T-helper 22 cell (primary cell): Measurements from ENCODE around the gene DCANP1.

ENCODE experiments used
- DNase-seq: peaks from one replicate; pipeline ENCODE4 v3.0.0-alpha.2; 2020; ENCODE audit warnings: low read depth

DCANP1 gene

GRCh38 chr5:135456238-135457099 lies 9.3 kb upstream of the DCANP1 start:
- DNase-seq, result no peak

GRCh38 chr5:135455876-135456237 lies 8.7 kb upstream of the DCANP1 start:
- no peak for DNase-seq

- DNase-seq, result no peak
Measured at GRCh38 chr5:135454946-135455345, 7.8 kb upstream of the DCANP1 start.

GRCh38 chr5:135453613-135454012 lies 6.5 kb upstream of the DCANP1 start:
- no peak for DNase-seq

- no peak for DNase-seq
Measured at GRCh38 chr5:135452321-135453030, 5.3 kb upstream of the DCANP1 start, which contains the start of gene TIFAB. TSS of gene TIFAB (minus strand) at chr5:135452351. CDS start at chr5:135449939, 2,412 bp downstream.

GRCh38 chr5:135451581-135452320 lies 4.6 kb upstream of the DCANP1 start:
- DNase-seq, result no peak

- no peak for DNase-seq
Measured at GRCh38 chr5:135450952-135451351, 3.8 kb upstream of the DCANP1 start.

- no peak for DNase-seq
Measured at GRCh38 chr5:135450336-135450735, 3.2 kb upstream of the DCANP1 start.

- no peak for DNase-seq
Measured at GRCh38 chr5:135449644-135450043, 2.5 kb upstream of the DCANP1 start.

GRCh38 chr5:135448791-135449507 lies 1.8 kb upstream of the DCANP1 start:
- DNase-seq, result no peak

GRCh38 chr5:135448071-135448739 lies 1.1 kb upstream of the DCANP1 start:
- DNase-seq, result no peak

- DNase-seq, result no peak
Measured at GRCh38 chr5:135446615-135447014, 533 bp downstream of the DCANP1 start.

GRCh38 chr5:135446206-135446605 lies 942 bp downstream of the DCANP1 start:
- no peak for DNase-seq

- DNase-seq, result no peak
Measured at GRCh38 chr5:135445306-135445985, 1.7 kb downstream of the DCANP1 start.

GRCh38 chr5:135444881-135445280 lies 2.3 kb downstream of the DCANP1 start:
- no peak for DNase-seq

- no peak for DNase-seq
Measured at GRCh38 chr5:135444360-135444759, 2.8 kb downstream of the DCANP1 start.

- DNase-seq, result no peak
Measured at GRCh38 chr5:135443161-135443960, 3.8 kb downstream of the DCANP1 start.

- no peak for DNase-seq
Measured at GRCh38 chr5:135442431-135443160, 4.6 kb downstream of the DCANP1 start.

- DNase-seq, result no peak
Measured at GRCh38 chr5:135441919-135442318, 5.2 kb downstream of the DCANP1 start.
